ENCODE measurements around the gene MEF2A. TPM values are rescaled to one million over a fixed set of nuclear protein-coding genes. Genes with fewer than 3 reads are reported as not detected.

Gene MEF2A
- polyA plus RNA-seq, 1 experiment: 34.3 TPM

- no peak overlapping the region for H3K4me3 ChIP-seq (ENCODE audit: low read depth, low read length)
- ChIA-PET POLR2A (interaction anchor here (1.0 kb wide), 1 partner anchor 17 kb away, joined by 3 read pairs; the partner anchor contains the start of gene LYSMD4), CTCF (interaction anchor here (1.6 to 3.3 kb wide), 3 partner anchors 12 to 40 kb away, joined by 5 to 19 read pairs (median 14); no protein-coding TSS in a partner anchor)
- H3K36me3 ChIP-seq (ENCODE audit: control insufficient read depth, insufficient read depth, low read length): peaks cover 6% of the 10 kb centered on the region
- no peaks in the 10 kb centered on the region for H3K27me3 ChIP-seq (ENCODE audit: control insufficient read depth, insufficient read depth, low read length)
- TF ChIP-seq CTCF (IDR thresholded peaks at IDR 0.05; ENCODE audit: insufficient read depth, low read depth, low read length): no peak
- DNase-seq (ENCODE audit: low read depth): no peak
Observed at GRCh38 chr15:99716540-99717095, 150.8 kb downstream of the MEF2A start.

- ChIA-PET CTCF (interaction anchor here (0.6 to 3.3 kb wide), 6 partner anchors 13 to 612 kb away, joined by 3 to 19 read pairs (median 6); no protein-coding TSS in a partner anchor), POLR2A (interaction anchor here (1.0 kb wide), 1 partner anchor 16 kb away, joined by 3 read pairs; the partner anchor contains the start of gene LYSMD4)
- no peak for TF ChIP-seq CTCF (IDR thresholded peaks at IDR 0.05; ENCODE audit: insufficient read depth, low read depth, low read length)
- peaks cover 4% of the 10 kb centered on the region for H3K36me3 ChIP-seq (ENCODE audit: control insufficient read depth, insufficient read depth, low read length)
- no peaks in the 10 kb centered on the region for H3K27me3 ChIP-seq (ENCODE audit: control insufficient read depth, insufficient read depth, low read length)
- no peak overlapping the region for H3K4me3 ChIP-seq (ENCODE audit: low read depth, low read length)
- DNase-seq (ENCODE audit: low read depth): no peak
Observed at GRCh38 chr15:99717161-99718009, 151.6 kb downstream of the MEF2A start.

GRCh38 chr15:99718421-99718820 is 152.6 kb downstream of the MEF2A start:
- H3K27me3 ChIP-seq (ENCODE audit: control insufficient read depth, insufficient read depth, low read length): no peaks in the 10 kb centered on the region
- peaks cover 3% of the 10 kb centered on the region for H3K36me3 ChIP-seq (ENCODE audit: control insufficient read depth, insufficient read depth, low read length)
- ChIA-PET POLR2A (no interaction called here), CTCF (interaction anchor here (0.9 to 3.3 kb wide), 7 partner anchors 12 to 446 kb away, joined by 3 to 19 read pairs (median 5); no protein-coding TSS in a partner anchor)
- DNase-seq (ENCODE audit: low read depth): no peak
- no peak overlapping the region for H3K4me3 ChIP-seq (ENCODE audit: low read depth, low read length)
- TF ChIP-seq CTCF (IDR thresholded peaks at IDR 0.05; ENCODE audit: insufficient read depth, low read depth, low read length): no peak

GRCh38 chr15:99719096-99719541 is 153.3 kb downstream of the MEF2A start:
- ChIA-PET CTCF (interaction anchor here (0.9 to 3.3 kb wide), 5 partner anchors 12 to 446 kb away, joined by 3 to 19 read pairs (median 7); no protein-coding TSS in a partner anchor), POLR2A (no interaction called here)
- DNase-seq (ENCODE audit: low read depth): no peak
- H3K27me3 ChIP-seq (ENCODE audit: control insufficient read depth, insufficient read depth, low read length): no peaks in the 10 kb centered on the region
- H3K4me3 ChIP-seq (ENCODE audit: low read depth, low read length): no peak overlapping the region
- TF ChIP-seq CTCF (IDR thresholded peaks at IDR 0.05; ENCODE audit: insufficient read depth, low read depth, low read length): no peak
- H3K36me3 ChIP-seq (ENCODE audit: control insufficient read depth, insufficient read depth, low read length): peaks cover 3% of the 10 kb centered on the region

- Histone ChIP-seq H3K27me3 (ENCODE audit: control insufficient read depth, insufficient read depth, low read length) (no peaks in the 10 kb centered on the region), H3K4me3 (ENCODE audit: low read depth, low read length) (no peak overlapping the region), H3K36me3 (ENCODE audit: control insufficient read depth, insufficient read depth, low read length) (peaks cover 1% of the 10 kb centered on the region)
- ChIA-PET POLR2A (no interaction called here), CTCF (no interaction called here)
- no peak for TF ChIP-seq CTCF (IDR thresholded peaks at IDR 0.05; ENCODE audit: insufficient read depth, low read depth, low read length)
- no peak for DNase-seq (ENCODE audit: low read depth)
Observed at GRCh38 chr15:99720533-99720932, 154.7 kb downstream of the MEF2A start.

All from BJ (cell line).